Measurements from ENCODE around the gene HDAC9.

HDAC9 gene

GRCh38 chr7:18698258-18698734, 202.7 kb downstream of the HDAC9 start:
- Histone ChIP-seq H3K9ac (ENCODE audit: insufficient read length, low read depth) (no peak overlapping the region), H3K9me3 (ENCODE audit: insufficient read depth, low read length) (no peaks in the 10 kb centered on the region), H3K4me3 (ENCODE audit: insufficient read length, low read depth) (no peak overlapping the region), H3K4me1 (ENCODE audit: insufficient read depth, insufficient read length) (no peaks in the 10 kb centered on the region), H3K36me3 (ENCODE audit: insufficient read depth, insufficient read length, low read length) (no peaks in the 10 kb centered on the region), H3K27me3 (ENCODE audit: insufficient read depth, insufficient read length) (no peaks in the 10 kb centered on the region)
- TF ChIP-seq SUZ12 (IDR thresholded peaks at IDR 0.05; ENCODE audit: extremely low read depth, insufficient read depth, insufficient read length) (no peak), YY1 (IDR thresholded peaks at IDR 0.05; ENCODE audit: insufficient read depth, insufficient read length) (no peak), ZNF274 (IDR thresholded peaks at IDR 0.05; ENCODE audit: low read depth, low read length) (no peak)
- no peak for DNase-seq (ENCODE audit: low read depth, low spot score)

DNA sequence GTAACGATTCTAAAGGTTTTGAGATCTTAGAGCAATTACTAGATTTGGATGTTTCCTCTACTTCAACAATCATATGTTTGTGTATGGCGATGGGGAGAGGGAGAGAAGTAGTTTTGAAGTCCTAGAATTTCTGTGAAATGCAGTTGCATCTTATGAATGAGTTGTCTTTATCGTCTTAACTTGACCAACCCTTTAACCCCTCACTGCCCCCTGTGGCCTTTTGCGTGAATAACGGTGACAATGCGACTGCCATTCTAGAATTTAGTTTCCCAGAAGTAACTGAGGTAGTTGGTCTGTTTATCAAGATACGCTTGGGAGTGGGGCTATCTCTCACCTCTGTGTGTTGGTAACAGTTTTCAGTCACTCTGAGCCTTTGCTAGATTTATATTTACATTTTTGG, 204.6 kb downstream of the HDAC9 start:
- DNase-seq (ENCODE audit: low read depth, low spot score) = peak; percentile 57
- no peaks in the 10 kb centered on the region for H3K4me1 ChIP-seq (ENCODE audit: insufficient read depth, insufficient read length)
- H3K9ac ChIP-seq (ENCODE audit: insufficient read length, low read depth) = no peak overlapping the region
- no peaks in the 10 kb centered on the region for H3K9me3 ChIP-seq (ENCODE audit: insufficient read depth, low read length)
- H3K27me3 ChIP-seq (ENCODE audit: insufficient read depth, insufficient read length) = no peaks in the 10 kb centered on the region
- no peak overlapping the region for H3K4me3 ChIP-seq (ENCODE audit: insufficient read length, low read depth)
- H3K36me3 ChIP-seq (ENCODE audit: insufficient read depth, insufficient read length, low read length) = no peaks in the 10 kb centered on the region
- no peak for TF ChIP-seq YY1 (IDR thresholded peaks at IDR 0.05; ENCODE audit: insufficient read depth, insufficient read length)

GRCh38 chr7:18702071-18702829, 206.7 kb downstream of the HDAC9 start:
- Histone ChIP-seq H3K9me3 (ENCODE audit: insufficient read depth, low read length) (no peaks in the 10 kb centered on the region), H3K36me3 (ENCODE audit: insufficient read depth, insufficient read length, low read length) (no peaks in the 10 kb centered on the region), H3K4me1 (ENCODE audit: insufficient read depth, insufficient read length) (no peaks in the 10 kb centered on the region), H3K9ac (ENCODE audit: insufficient read length, low read depth) (no peak overlapping the region), H3K27me3 (ENCODE audit: insufficient read depth, insufficient read length) (no peaks in the 10 kb centered on the region), H3K4me3 (ENCODE audit: insufficient read length, low read depth) (no peak overlapping the region)
- TF ChIP-seq ZNF274 (IDR thresholded peaks at IDR 0.05; ENCODE audit: low read depth, low read length) (no peak), SUZ12 (IDR thresholded peaks at IDR 0.05; ENCODE audit: extremely low read depth, insufficient read depth, insufficient read length) (no peak), YY1 (IDR thresholded peaks at IDR 0.05; ENCODE audit: insufficient read depth, insufficient read length) (no peak)
- DNase-seq (ENCODE audit: low read depth, low spot score) = no peak

- Histone ChIP-seq H3K27me3 (ENCODE audit: insufficient read depth, insufficient read length) (no peaks in the 10 kb centered on the region), H3K4me1 (ENCODE audit: insufficient read depth, insufficient read length) (no peaks in the 10 kb centered on the region), H3K9me3 (ENCODE audit: insufficient read depth, low read length) (no peaks in the 10 kb centered on the region), H3K4me3 (ENCODE audit: insufficient read length, low read depth) (no peak overlapping the region), H3K9ac (ENCODE audit: insufficient read length, low read depth) (no peak overlapping the region), H3K36me3 (ENCODE audit: insufficient read depth, insufficient read length, low read length) (no peaks in the 10 kb centered on the region)
- TF ChIP-seq ZNF274 (IDR thresholded peaks at IDR 0.05; ENCODE audit: low read depth, low read length) (no peak), YY1 (IDR thresholded peaks at IDR 0.05; ENCODE audit: insufficient read depth, insufficient read length) (no peak), SUZ12 (IDR thresholded peaks at IDR 0.05; ENCODE audit: extremely low read depth, insufficient read depth, insufficient read length) (no peak)
- DNase-seq (ENCODE audit: low read depth, low spot score) = no peak
Measured at GRCh38 chr7:18703685-18704084, 208.1 kb downstream of the HDAC9 start.

DNA sequence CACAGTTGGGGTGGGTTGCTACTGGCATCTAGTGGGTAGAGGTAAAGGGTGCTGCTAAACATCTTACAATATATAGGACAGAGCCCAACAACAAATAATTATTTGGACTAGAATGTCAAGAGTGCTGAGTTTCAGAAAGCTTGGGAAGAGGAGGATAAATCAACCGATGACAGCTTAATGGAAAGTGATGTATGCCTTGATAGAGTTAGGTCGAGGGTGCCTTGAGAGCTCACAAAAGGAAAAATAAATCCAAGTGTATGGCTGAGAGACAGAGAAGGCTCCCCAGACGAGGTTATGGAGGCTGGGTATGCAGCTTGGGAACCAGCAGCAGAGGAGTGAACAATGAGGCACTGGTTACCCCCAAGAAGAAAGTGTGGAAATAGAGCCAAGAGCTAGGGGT, 211.1 kb downstream of the HDAC9 start:
- TF ChIP-seq YY1 (IDR thresholded peaks at IDR 0.05; ENCODE audit: insufficient read depth, insufficient read length) (no peak), ZNF274 (IDR thresholded peaks at IDR 0.05; ENCODE audit: low read depth, low read length) (no peak), SUZ12 (IDR thresholded peaks at IDR 0.05; ENCODE audit: extremely low read depth, insufficient read depth, insufficient read length) (no peak)
- Histone ChIP-seq H3K27me3 (ENCODE audit: insufficient read depth, insufficient read length) (no peaks in the 10 kb centered on the region), H3K4me1 (ENCODE audit: insufficient read depth, insufficient read length) (no peaks in the 10 kb centered on the region), H3K4me3 (ENCODE audit: insufficient read length, low read depth) (no peak overlapping the region), H3K9me3 (ENCODE audit: insufficient read depth, low read length) (no peaks in the 10 kb centered on the region), H3K9ac (ENCODE audit: insufficient read length, low read depth) (no peak overlapping the region), H3K36me3 (ENCODE audit: insufficient read depth, insufficient read length, low read length) (no peaks in the 10 kb centered on the region)
- DNase-seq (ENCODE audit: low read depth, low spot score) = no peak

- no peak overlapping the region for H3K4me3 ChIP-seq (ENCODE audit: insufficient read length, low read depth)
- H3K27me3 ChIP-seq (ENCODE audit: insufficient read depth, insufficient read length) = no peaks in the 10 kb centered on the region
- TF ChIP-seq SUZ12 (IDR thresholded peaks at IDR 0.05; ENCODE audit: extremely low read depth, insufficient read depth, insufficient read length) = no peak
- TF ChIP-seq YY1 (IDR thresholded peaks at IDR 0.05; ENCODE audit: insufficient read depth, insufficient read length) = no peak
- TF ChIP-seq ZNF274 (IDR thresholded peaks at IDR 0.05; ENCODE audit: low read depth, low read length) = no peak
- DNase-seq (ENCODE audit: low read depth, low spot score) = no peak
- no peaks in the 10 kb centered on the region for H3K36me3 ChIP-seq (ENCODE audit: insufficient read depth, insufficient read length, low read length)
- no peak overlapping the region for H3K9ac ChIP-seq (ENCODE audit: insufficient read length, low read depth)
- no peaks in the 10 kb centered on the region for H3K9me3 ChIP-seq (ENCODE audit: insufficient read depth, low read length)
- H3K4me1 ChIP-seq (ENCODE audit: insufficient read depth, insufficient read length) = no peaks in the 10 kb centered on the region
Measured at GRCh38 chr7:18708204-18708603, 212.7 kb downstream of the HDAC9 start.

GRCh38 chr7:18715988-18716387, 220.4 kb downstream of the HDAC9 start:
- Histone ChIP-seq H3K27me3 (ENCODE audit: insufficient read depth, insufficient read length) (no peaks in the 10 kb centered on the region), H3K9me3 (ENCODE audit: insufficient read depth, low read length) (no peaks in the 10 kb centered on the region), H3K36me3 (ENCODE audit: insufficient read depth, insufficient read length, low read length) (no peaks in the 10 kb centered on the region), H3K4me1 (ENCODE audit: insufficient read depth, insufficient read length) (no peaks in the 10 kb centered on the region), H3K4me3 (ENCODE audit: insufficient read length, low read depth) (no peak overlapping the region), H3K9ac (ENCODE audit: insufficient read length, low read depth) (no peak overlapping the region)
- TF ChIP-seq ZNF274 (IDR thresholded peaks at IDR 0.05; ENCODE audit: low read depth, low read length) (no peak), YY1 (IDR thresholded peaks at IDR 0.05; ENCODE audit: insufficient read depth, insufficient read length) (no peak), SUZ12 (IDR thresholded peaks at IDR 0.05; ENCODE audit: extremely low read depth, insufficient read depth, insufficient read length) (no peak)
- no peak for DNase-seq (ENCODE audit: low read depth, low spot score)
